Measurements from ENCODE around the gene C2CD2.

C2CD2 gene

GRCh38 chr21:41923631-41924367, 30.0 kb downstream of the C2CD2 start:
- Histone ChIP-seq H3K36me3 (ENCODE audit: insufficient read depth, low read length) (no peaks in the 10 kb centered on the region), H3K27ac (ENCODE audit: low read depth, low read length, poor library complexity, severe bottlenecking) (no peak overlapping the region), H3K27me3 (ENCODE audit: insufficient read depth, low read length) (no peaks in the 10 kb centered on the region), H3K79me2 (ENCODE audit: insufficient read depth, low read length) (no peaks in the 10 kb centered on the region), H3K4me2 (ENCODE audit: low read length) (no peak overlapping the region), H3K9me3 (ENCODE audit: low read length) (no peaks in the 10 kb centered on the region), H3K4me3 (ENCODE audit: low read depth, low read length, poor library complexity, severe bottlenecking) (no peak overlapping the region), H3K9ac (ENCODE audit: low read length) (no peak overlapping the region), H2AFZ (ENCODE audit: low read length) (no peak overlapping the region), H4K20me1 (ENCODE audit: insufficient read depth, low read length) (no peaks in the 10 kb centered on the region), H3K9me2 (ENCODE audit: low read depth, low read length) (no peaks in the 10 kb centered on the region), H3K4me1 (ENCODE audit: insufficient read depth, low read length, severe bottlenecking) (peaks cover 61% of the 10 kb centered on the region), H3F3A (ENCODE audit: insufficient read depth, low read length) (no peaks in the 10 kb centered on the region)
- TF ChIP-seq EZH2 (IDR thresholded peaks at IDR 0.05; ENCODE audit: borderline replicate concordance, low read length) (no peak), CTCF (IDR thresholded peaks at IDR 0.05; ENCODE audit: low read length) (no peak)

GRCh38 chr21:41923186-41923585, 30.6 kb downstream of the C2CD2 start:
- Histone ChIP-seq H3K9ac (ENCODE audit: low read length) (no peak overlapping the region), H3K36me3 (ENCODE audit: insufficient read depth, low read length) (no peaks in the 10 kb centered on the region), H3K27me3 (ENCODE audit: insufficient read depth, low read length) (no peaks in the 10 kb centered on the region), H4K20me1 (ENCODE audit: insufficient read depth, low read length) (no peaks in the 10 kb centered on the region), H3K9me3 (ENCODE audit: low read length) (no peaks in the 10 kb centered on the region), H3K9me2 (ENCODE audit: low read depth, low read length) (no peaks in the 10 kb centered on the region), H3K4me1 (ENCODE audit: insufficient read depth, low read length, severe bottlenecking) (peaks cover 55% of the 10 kb centered on the region), H3K79me2 (ENCODE audit: insufficient read depth, low read length) (no peaks in the 10 kb centered on the region), H3F3A (ENCODE audit: insufficient read depth, low read length) (no peaks in the 10 kb centered on the region), H3K4me3 (ENCODE audit: low read depth, low read length, poor library complexity, severe bottlenecking) (no peak overlapping the region), H3K27ac (ENCODE audit: low read depth, low read length, poor library complexity, severe bottlenecking) (no peak overlapping the region), H3K4me2 (ENCODE audit: low read length) (no peak overlapping the region), H2AFZ (ENCODE audit: low read length) (no peak overlapping the region)
- no peak for TF ChIP-seq EZH2 (IDR thresholded peaks at IDR 0.05; ENCODE audit: borderline replicate concordance, low read length)
- no peak for TF ChIP-seq CTCF (IDR thresholded peaks at IDR 0.05; ENCODE audit: low read length)

- no peaks in the 10 kb centered on the region for H3K9me2 ChIP-seq (ENCODE audit: low read depth, low read length)
- TF ChIP-seq CTCF (IDR thresholded peaks at IDR 0.05; ENCODE audit: low read length), result no peak
- no peak for TF ChIP-seq EZH2 (IDR thresholded peaks at IDR 0.05; ENCODE audit: borderline replicate concordance, low read length)
Observed at GRCh38 chr21:41921021-41921420, 32.8 kb downstream of the C2CD2 start.

More at GRCh38 chr21:41921021-41921420, 32.8 kb downstream of the C2CD2 start:
- H3K4me2 ChIP-seq (ENCODE audit: low read length), result no peak overlapping the region
- no peak overlapping the region for H3K9ac ChIP-seq (ENCODE audit: low read length)
- no peaks in the 10 kb centered on the region for H3K36me3 ChIP-seq (ENCODE audit: insufficient read depth, low read length)
- H3F3A ChIP-seq (ENCODE audit: insufficient read depth, low read length), result no peaks in the 10 kb centered on the region
- H3K27ac ChIP-seq (ENCODE audit: low read depth, low read length, poor library complexity, severe bottlenecking), result no peak overlapping the region
- no peaks in the 10 kb centered on the region for H3K27me3 ChIP-seq (ENCODE audit: insufficient read depth, low read length)
- H3K4me3 ChIP-seq (ENCODE audit: low read depth, low read length, poor library complexity, severe bottlenecking), result no peak overlapping the region
- no peaks in the 10 kb centered on the region for H3K9me3 ChIP-seq (ENCODE audit: low read length)
- no peaks in the 10 kb centered on the region for H4K20me1 ChIP-seq (ENCODE audit: insufficient read depth, low read length)
- H3K4me1 ChIP-seq (ENCODE audit: insufficient read depth, low read length, severe bottlenecking), result peaks cover 35% of the 10 kb centered on the region
- H2AFZ ChIP-seq (ENCODE audit: low read length), result no peak overlapping the region
- H3K79me2 ChIP-seq (ENCODE audit: insufficient read depth, low read length), result no peaks in the 10 kb centered on the region
